Measurements from ENCODE around the gene KTN1. TPM values are rescaled to one million over a fixed set of nuclear protein-coding genes. Genes with fewer than 3 reads are reported as not detected.
A peak's percentile ranks its signal among the peaks of the same experiment; 100 is the strongest.

The KTN1 gene
- total RNA-seq, 1 donor from 2014 or later: 193 TPM

DNA sequence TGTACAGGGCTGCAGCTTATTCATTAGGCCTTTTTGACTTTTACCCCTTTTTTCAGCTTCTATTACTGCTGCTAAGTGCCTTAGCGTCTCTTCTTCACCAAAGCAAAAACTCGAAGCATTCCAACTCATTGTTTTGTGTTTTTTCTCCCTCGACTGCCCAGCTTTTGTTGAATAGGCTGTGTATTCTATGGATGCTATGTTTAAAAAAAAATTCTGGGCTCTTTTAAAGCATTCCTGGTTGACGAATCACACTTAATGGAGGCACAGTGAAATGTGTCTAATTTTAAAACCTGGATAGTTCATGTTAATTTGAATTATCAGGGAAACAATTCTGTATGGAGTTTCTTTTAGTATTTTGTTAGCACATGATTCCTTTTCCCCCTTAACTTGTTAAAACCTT, 29.7 kb downstream of the KTN1 start:
- H3K27me3 ChIP-seq (ENCODE audit: insufficient read depth, low read length): no peaks in the 10 kb centered on the region
- no peaks in the 10 kb centered on the region for H3K9me3 Mint-ChIP-seq (ENCODE audit: unreplicated experiment)
- peaks cover 24% of the 10 kb centered on the region for H3K4me1 ChIP-seq (ENCODE audit: insufficient read depth, low read length)
- FAIRE-seq: no peak
- no peak overlapping the region for H2AFZ ChIP-seq (ENCODE audit: low read depth, low read length)
- H3K4me1 Mint-ChIP-seq (ENCODE audit: low read depth, unreplicated experiment): peaks cover 35% of the 10 kb centered on the region
- peak overlapping the region; percentile 52 for H3K9ac ChIP-seq (ENCODE audit: low read length)
- H3K27ac ChIP-seq (ENCODE audit: low read depth, low read length): peak overlapping the region; percentile 24
- H3K9me3 ChIP-seq (ENCODE audit: insufficient read depth, low read depth, low read length): no peaks in the 10 kb centered on the region
- DNase-seq (ENCODE audit: low read depth): peak; percentile 61
- peak overlapping the region; percentile 94 for H3K27ac Mint-ChIP-seq (ENCODE audit: unreplicated experiment)
- peaks cover 4% of the 10 kb centered on the region for H3K36me3 Mint-ChIP-seq (ENCODE audit: low read depth, unreplicated experiment)
- peak overlapping the region; percentile 79 for H3K4me3 Mint-ChIP-seq (ENCODE audit: unreplicated experiment)
- peaks cover 50% of the 10 kb centered on the region for H4K20me1 ChIP-seq (ENCODE audit: insufficient read depth, low read length)
- H3K36me3 ChIP-seq (ENCODE audit: insufficient read depth, low read length): no peaks in the 10 kb centered on the region
- peak overlapping the region; percentile 73 for H3K4me2 ChIP-seq (ENCODE audit: low read length)
- H3K27me3 Mint-ChIP-seq (ENCODE audit: low read depth, unreplicated experiment): no peaks in the 10 kb centered on the region
- no peak for TF ChIP-seq EZH2 (IDR thresholded peaks at IDR 0.05; ENCODE audit: insufficient read depth, low read length)
- TF ChIP-seq, protein P1, sequence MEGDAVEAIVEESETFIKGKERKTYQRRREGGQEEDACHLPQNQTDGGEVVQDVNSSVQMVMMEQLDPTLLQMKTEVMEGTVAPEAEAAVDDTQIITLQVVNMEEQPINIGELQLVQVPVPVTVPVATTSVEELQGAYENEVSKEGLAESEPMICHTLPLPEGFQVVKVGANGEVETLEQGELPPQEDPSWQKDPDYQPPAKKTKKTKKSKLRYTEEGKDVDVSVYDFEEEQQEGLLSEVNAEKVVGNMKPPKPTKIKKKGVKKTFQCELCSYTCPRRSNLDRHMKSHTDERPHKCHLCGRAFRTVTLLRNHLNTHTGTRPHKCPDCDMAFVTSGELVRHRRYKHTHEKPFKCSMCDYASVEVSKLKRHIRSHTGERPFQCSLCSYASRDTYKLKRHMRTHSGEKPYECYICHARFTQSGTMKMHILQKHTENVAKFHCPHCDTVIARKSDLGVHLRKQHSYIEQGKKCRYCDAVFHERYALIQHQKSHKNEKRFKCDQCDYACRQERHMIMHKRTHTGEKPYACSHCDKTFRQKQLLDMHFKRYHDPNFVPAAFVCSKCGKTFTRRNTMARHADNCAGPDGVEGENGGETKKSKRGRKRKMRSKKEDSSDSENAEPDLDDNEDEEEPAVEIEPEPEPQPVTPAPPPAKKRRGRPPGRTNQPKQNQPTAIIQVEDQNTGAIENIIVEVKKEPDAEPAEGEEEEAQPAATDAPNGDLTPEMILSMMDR (IDR thresholded peaks at IDR 0.05; ENCODE audit: insufficient read depth, low read depth, low read length): no peak
- peak overlapping the region; percentile 11 for H3K4me3 ChIP-seq (ENCODE audit: insufficient read depth, low read depth, low read length)
- peaks cover 100% of the 10 kb centered on the region for H3K79me2 ChIP-seq (ENCODE audit: insufficient read depth, low read length)

DNA sequence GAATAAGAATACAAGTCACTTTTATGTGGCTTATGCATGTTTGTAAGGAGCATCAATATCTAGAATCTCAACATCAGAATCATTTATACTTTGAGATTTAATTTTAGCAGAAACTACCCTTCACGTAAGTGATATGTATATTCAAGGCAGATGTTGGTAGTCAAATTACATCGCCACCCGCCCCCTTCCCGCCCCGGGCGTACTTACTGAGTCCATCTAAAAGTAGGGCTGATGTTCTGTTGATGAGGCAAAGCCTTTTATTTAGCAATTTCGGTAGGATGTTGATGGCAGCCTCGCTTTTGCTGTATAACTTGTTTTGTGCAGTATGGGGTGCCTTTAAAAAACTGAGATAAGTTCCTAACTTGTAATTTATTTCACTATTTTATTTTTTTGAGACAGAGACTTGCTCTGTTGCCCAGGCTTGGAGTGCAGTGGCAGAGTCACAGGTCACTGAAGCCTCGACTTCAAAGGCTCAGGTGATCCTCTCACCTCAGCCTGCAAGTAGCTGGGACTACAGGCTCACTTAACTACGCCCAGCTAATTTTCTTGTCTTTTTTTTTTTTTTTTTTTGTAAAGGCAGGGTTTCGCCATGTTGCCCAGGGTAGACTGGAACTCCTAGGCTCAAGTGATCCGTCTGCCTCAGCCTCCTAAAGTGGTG, 30.8 kb downstream of the KTN1 start:
- no peak for FAIRE-seq
- Histone ChIP-seq H2AFZ (ENCODE audit: low read depth, low read length) (no peak overlapping the region), H3K79me2 (ENCODE audit: insufficient read depth, low read length) (peaks cover 96% of the 10 kb centered on the region), H3K4me3 (ENCODE audit: insufficient read depth, low read depth, low read length) (no peak overlapping the region), H3K4me2 (ENCODE audit: low read length) (no peak overlapping the region), H3K9me3 (ENCODE audit: insufficient read depth, low read depth, low read length) (no peaks in the 10 kb centered on the region), H3K36me3 (ENCODE audit: insufficient read depth, low read length) (peaks cover 2% of the 10 kb centered on the region), H3K27me3 (ENCODE audit: insufficient read depth, low read length) (no peaks in the 10 kb centered on the region), H3K4me1 (ENCODE audit: insufficient read depth, low read length) (peaks cover 16% of the 10 kb centered on the region), H3K9ac (ENCODE audit: low read length) (no peak overlapping the region), H4K20me1 (ENCODE audit: insufficient read depth, low read length) (peaks cover 47% of the 10 kb centered on the region), H3K27ac (ENCODE audit: low read depth, low read length) (no peak overlapping the region)
- Mint-ChIP-seq H3K4me1 (ENCODE audit: low read depth, unreplicated experiment) (peaks cover 35% of the 10 kb centered on the region), H3K4me3 (ENCODE audit: unreplicated experiment) (no peak overlapping the region), H3K27me3 (ENCODE audit: low read depth, unreplicated experiment) (no peaks in the 10 kb centered on the region), H3K36me3 (ENCODE audit: low read depth, unreplicated experiment) (peaks cover 7% of the 10 kb centered on the region), H3K9me3 (ENCODE audit: unreplicated experiment) (no peaks in the 10 kb centered on the region), H3K27ac (ENCODE audit: unreplicated experiment) (no peak overlapping the region)
- TF ChIP-seq, protein P1 (IDR thresholded peaks at IDR 0.05; ENCODE audit: insufficient read depth, low read depth, low read length): no peak
- no peak for TF ChIP-seq EZH2 (IDR thresholded peaks at IDR 0.05; ENCODE audit: insufficient read depth, low read length)
- no peak for DNase-seq (ENCODE audit: low read depth)

- Mint-ChIP-seq H3K9me3 (ENCODE audit: unreplicated experiment) (no peaks in the 10 kb centered on the region), H3K27ac (ENCODE audit: unreplicated experiment) (no peak overlapping the region), H3K27me3 (ENCODE audit: low read depth, unreplicated experiment) (no peaks in the 10 kb centered on the region), H3K4me1 (ENCODE audit: low read depth, unreplicated experiment) (peaks cover 27% of the 10 kb centered on the region), H3K4me3 (ENCODE audit: unreplicated experiment) (no peak overlapping the region), H3K36me3 (ENCODE audit: low read depth, unreplicated experiment) (peaks cover 8% of the 10 kb centered on the region)
- Histone ChIP-seq H3K9ac (ENCODE audit: low read length) (no peak overlapping the region), H3K9me3 (ENCODE audit: insufficient read depth, low read depth, low read length) (no peaks in the 10 kb centered on the region), H3K4me1 (ENCODE audit: insufficient read depth, low read length) (peaks cover 13% of the 10 kb centered on the region), H3K27ac (ENCODE audit: low read depth, low read length) (no peak overlapping the region), H2AFZ (ENCODE audit: low read depth, low read length) (no peak overlapping the region), H3K4me2 (ENCODE audit: low read length) (no peak overlapping the region), H3K79me2 (ENCODE audit: insufficient read depth, low read length) (peaks cover 86% of the 10 kb centered on the region), H3K36me3 (ENCODE audit: insufficient read depth, low read length) (peaks cover 8% of the 10 kb centered on the region), H3K27me3 (ENCODE audit: insufficient read depth, low read length) (no peaks in the 10 kb centered on the region), H3K4me3 (ENCODE audit: insufficient read depth, low read depth, low read length) (no peak overlapping the region), H4K20me1 (ENCODE audit: insufficient read depth, low read length) (peaks cover 50% of the 10 kb centered on the region)
- DNase-seq (ENCODE audit: low read depth): no peak
- no peak for TF ChIP-seq EZH2 (IDR thresholded peaks at IDR 0.05; ENCODE audit: insufficient read depth, low read length)
- TF ChIP-seq, protein P1 (IDR thresholded peaks at IDR 0.05; ENCODE audit: insufficient read depth, low read depth, low read length): no peak
- FAIRE-seq: no peak
Observed at GRCh38 chr14:55611859-55612258, 31.9 kb downstream of the KTN1 start.
